ENCODE results near the gene KRT5. TPM values are rescaled to one million over a fixed set of nuclear protein-coding genes. Genes with fewer than 3 reads are reported as not detected.

The KRT5 gene
- total and polyA plus RNA-seq, 8 donors, result 0.30 to 9.8 (median 0.37) TPM; not detected in 1

GRCh38 chr12:52542785-52543318 is 22.7 kb upstream of the KRT5 start:
- Histone ChIP-seq H3K9me3 (no peaks in the 10 kb centered on the region), H3K27ac (no peak overlapping the region), H3K36me3 (no peaks in the 10 kb centered on the region), H3K4me3 (no peak overlapping the region), H3K27me3 (peaks cover 0 to 40% of the 10 kb centered on the region in 2 donors), H3K4me1 (no peaks in the 10 kb centered on the region)
- intact Hi-C loops (cut with DNase I), result no loop called here
- no peak for TF ChIP-seq CTCF (IDR thresholded peaks at IDR 0.05)
- DNase-seq (no peak), ATAC-seq (no peak)

GRCh38 chr12:52542157-52542556 is 22.0 kb upstream of the KRT5 start:
- Histone ChIP-seq H3K4me1 (no peaks in the 10 kb centered on the region), H3K4me3 (no peak overlapping the region), H3K36me3 (no peaks in the 10 kb centered on the region), H3K9me3 (no peaks in the 10 kb centered on the region), H3K27me3 (peaks cover 0 to 33% of the 10 kb centered on the region in 2 donors), H3K27ac (no peak overlapping the region)
- no peak for DNase-seq
- intact Hi-C loops (cut with DNase I), result no loop called here
- no peak for ATAC-seq
- TF ChIP-seq CTCF (IDR thresholded peaks at IDR 0.05), result no peak

GRCh38 chr12:52541709-52542108 is 21.5 kb upstream of the KRT5 start:
- DNase-seq (no peak), ATAC-seq (no peak)
- Histone ChIP-seq H3K27ac (no peak overlapping the region), H3K36me3 (no peaks in the 10 kb centered on the region), H3K9me3 (no peaks in the 10 kb centered on the region), H3K27me3 (peaks cover 0 to 29% of the 10 kb centered on the region in 2 donors), H3K4me3 (no peak overlapping the region), H3K4me1 (no peaks in the 10 kb centered on the region)
- intact Hi-C loops (cut with DNase I), result no loop called here
- TF ChIP-seq CTCF (IDR thresholded peaks at IDR 0.05), result no peak

GRCh38 chr12:52540531-52540930 is 20.3 kb upstream of the KRT5 start:
- Histone ChIP-seq H3K9me3 (no peaks in the 10 kb centered on the region), H3K27ac (no peak overlapping the region), H3K4me1 (no peaks in the 10 kb centered on the region), H3K4me3 (no peak overlapping the region), H3K27me3 (peaks cover 0 to 17% of the 10 kb centered on the region in 2 donors), H3K36me3 (no peaks in the 10 kb centered on the region)
- TF ChIP-seq CTCF (IDR thresholded peaks at IDR 0.05), result no peak
- intact Hi-C loops (cut with DNase I), result no loop called here
- DNase-seq (no peak), ATAC-seq (no peak)

- TF ChIP-seq CTCF (IDR thresholded peaks at IDR 0.05), result no peak
- DNase-seq (no peak), ATAC-seq (no peak)
- Histone ChIP-seq H3K4me3 (no peak overlapping the region), H3K27ac (no peak overlapping the region), H3K9me3 (no peaks in the 10 kb centered on the region), H3K4me1 (no peaks in the 10 kb centered on the region), H3K36me3 (no peaks in the 10 kb centered on the region), H3K27me3 (peaks cover 0 to 16% of the 10 kb centered on the region in 2 donors)
- intact Hi-C loops (cut with DNase I), result no loop called here
Observed at GRCh38 chr12:52539821-52540173, 19.6 kb upstream of the KRT5 start.
